Erythroblast (primary cell): ENCODE measurements around the gene FMNL1.

ENCODE experiments used
- GATA1 ChIP-seq: IDR thresholded peaks from 2 replicates; pipeline ENCODE4 v1.6.1; 2011; ENCODE audit warnings: low read depth, mild to moderate bottlenecking, control low read depth, low read length, moderate library complexity
- POLR2A ChIP-seq: IDR thresholded peaks from 2 replicates; pipeline ENCODE4 v1.6.1; 2011; ENCODE audit warnings: mild to moderate bottlenecking, low read length

- no peak for TF ChIP-seq POLR2A
- no peak for TF ChIP-seq GATA1
Observed at GRCh38 chr17:45224671-45225050, 3.0 kb downstream of the FMNL1 start.
